ENCODE data around the gene LARP1. TPM values are rescaled to one million over a fixed set of nuclear protein-coding genes. Genes with fewer than 3 reads are reported as not detected.
A peak's percentile ranks its signal among the peaks of the same experiment; 100 is the strongest.
"Not testable (repeated sequence)": the region's sequence is repeated elsewhere in the genome, so short reads cannot be mapped to it uniquely, and the experiment has no call there.

Gene LARP1
- total RNA-seq, 4 donors from 2014 or later, result 79.7 to 128 (median 101) TPM

DNA sequence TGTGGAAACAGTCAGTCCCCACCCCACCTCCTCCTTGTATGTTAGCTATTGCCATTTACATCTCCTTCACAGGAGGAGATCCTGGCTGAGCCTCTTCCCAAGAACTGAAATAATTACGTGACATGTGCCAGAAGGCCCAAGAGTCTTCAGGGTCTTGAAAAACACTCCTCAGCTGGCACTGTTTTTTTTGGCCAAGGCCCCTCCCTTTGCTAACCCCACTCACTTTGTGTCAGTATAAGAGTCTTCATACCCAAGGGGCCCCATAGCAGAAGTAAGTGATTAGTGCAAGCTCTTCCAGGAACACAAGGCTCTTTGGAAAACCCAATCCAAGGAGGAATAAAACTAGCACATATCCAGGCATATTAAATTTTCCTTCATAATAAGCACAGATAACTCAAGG, 5.7 kb upstream of the LARP1 start:
- Histone ChIP-seq H3K36me3 (no peaks in the 10 kb centered on the region), H3K27ac (replicated peaks in 1 of 4) (no peak overlapping the region), H3K9me3 (no peaks in the 10 kb centered on the region), H3K4me1 (peaks cover 18 to 42% (median 40%) of the 10 kb centered on the region in 4 donors), H3K4me3 (no peak overlapping the region), H3K27me3 (no peaks in the 10 kb centered on the region)
- TF ChIP-seq POLR2A (IDR thresholded peaks at IDR 0.05; ENCODE audit: low read depth) (no peak), EP300 (IDR thresholded peaks at IDR 0.05) (no peak), POLR2AphosphoS5 (IDR thresholded peaks at IDR 0.05) (no peak)
- TF ChIP-seq, protein P1, sequence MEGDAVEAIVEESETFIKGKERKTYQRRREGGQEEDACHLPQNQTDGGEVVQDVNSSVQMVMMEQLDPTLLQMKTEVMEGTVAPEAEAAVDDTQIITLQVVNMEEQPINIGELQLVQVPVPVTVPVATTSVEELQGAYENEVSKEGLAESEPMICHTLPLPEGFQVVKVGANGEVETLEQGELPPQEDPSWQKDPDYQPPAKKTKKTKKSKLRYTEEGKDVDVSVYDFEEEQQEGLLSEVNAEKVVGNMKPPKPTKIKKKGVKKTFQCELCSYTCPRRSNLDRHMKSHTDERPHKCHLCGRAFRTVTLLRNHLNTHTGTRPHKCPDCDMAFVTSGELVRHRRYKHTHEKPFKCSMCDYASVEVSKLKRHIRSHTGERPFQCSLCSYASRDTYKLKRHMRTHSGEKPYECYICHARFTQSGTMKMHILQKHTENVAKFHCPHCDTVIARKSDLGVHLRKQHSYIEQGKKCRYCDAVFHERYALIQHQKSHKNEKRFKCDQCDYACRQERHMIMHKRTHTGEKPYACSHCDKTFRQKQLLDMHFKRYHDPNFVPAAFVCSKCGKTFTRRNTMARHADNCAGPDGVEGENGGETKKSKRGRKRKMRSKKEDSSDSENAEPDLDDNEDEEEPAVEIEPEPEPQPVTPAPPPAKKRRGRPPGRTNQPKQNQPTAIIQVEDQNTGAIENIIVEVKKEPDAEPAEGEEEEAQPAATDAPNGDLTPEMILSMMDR (IDR thresholded peaks at IDR 0.05), result no peak
- intact Hi-C loops (cut with DNase I), result no loop called here
- no peak for DNase-seq (ENCODE audit: extremely low spot score)
- 58% methylated on average over 1 of the region's 1 CpG for WGBS

DNA sequence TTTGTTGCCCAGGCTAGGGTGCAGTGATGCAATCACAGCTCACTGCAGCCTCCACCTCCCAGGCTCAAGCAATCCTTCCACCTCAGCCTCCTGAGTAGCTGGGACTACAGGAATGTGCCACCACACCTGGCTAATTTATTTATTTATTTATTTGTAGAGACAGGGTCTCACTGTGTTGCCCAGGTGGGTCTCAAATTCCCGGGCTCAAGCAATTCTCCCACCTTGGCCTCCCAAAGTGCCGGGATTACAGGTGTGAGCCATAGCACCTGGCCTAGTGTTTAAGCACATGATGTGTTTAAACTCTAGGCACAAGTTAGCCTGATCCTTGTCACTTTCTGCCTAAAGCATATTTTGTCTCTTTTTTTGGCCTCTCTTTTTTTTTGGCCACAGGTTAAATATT, 4.5 kb upstream of the LARP1 start:
- H3K4me3 ChIP-seq; intact Hi-C loops (cut with DNase I); H3K36me3 ChIP-seq; DNase-seq (ENCODE audit: extremely low spot score); H3K27me3 ChIP-seq; H3K27ac ChIP-seq (replicated peaks in 1 of 4); H3K9me3 ChIP-seq: not testable (repeated sequence)
- WGBS, result 88% methylated on average over 2 of the region's 2 CpGs
- H3K4me1 ChIP-seq, result peaks cover 20 to 44% (median 42%) of the 10 kb centered on the region in 4 donors

DNA sequence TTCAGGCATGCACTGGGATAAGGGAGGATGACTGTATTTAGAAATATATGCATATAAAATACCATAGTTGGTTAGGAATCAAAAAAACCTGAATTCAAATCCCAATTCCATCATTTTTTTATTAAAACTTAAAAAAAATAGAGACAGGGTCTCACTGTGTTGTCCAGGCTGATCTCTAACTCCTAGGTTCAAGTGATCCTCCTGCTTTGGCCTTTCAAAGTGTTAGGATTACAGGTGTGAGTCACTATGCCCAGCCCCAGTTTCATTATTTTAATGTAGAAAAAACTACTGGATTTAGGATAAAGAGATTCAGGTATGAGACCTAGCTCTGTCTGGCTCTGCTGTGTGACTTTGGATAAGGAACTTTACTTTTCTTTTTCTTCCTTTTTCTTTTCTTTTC, 3.3 kb upstream of the LARP1 start:
- TF ChIP-seq POLR2AphosphoS5 (IDR thresholded peaks at IDR 0.05) (no peak), EP300 (IDR thresholded peaks at IDR 0.05) (no peak), POLR2A (IDR thresholded peaks at IDR 0.05; ENCODE audit: low read depth) (no peak)
- TF ChIP-seq, protein P1 (IDR thresholded peaks at IDR 0.05), result no peak
- no peak for DNase-seq (ENCODE audit: extremely low spot score)
- intact Hi-C loops (cut with DNase I), result no loop called here
- Histone ChIP-seq H3K4me1 (peaks cover 20 to 44% (median 42%) of the 10 kb centered on the region in 4 donors), H3K36me3 (no peaks in the 10 kb centered on the region), H3K27me3 (no peaks in the 10 kb centered on the region), H3K27ac (replicated peaks in 1 of 4) (peak overlapping the region; percentile 98 to 100 (median 98)), H3K4me3 (no peak overlapping the region), H3K9me3 (no peaks in the 10 kb centered on the region)

DNA sequence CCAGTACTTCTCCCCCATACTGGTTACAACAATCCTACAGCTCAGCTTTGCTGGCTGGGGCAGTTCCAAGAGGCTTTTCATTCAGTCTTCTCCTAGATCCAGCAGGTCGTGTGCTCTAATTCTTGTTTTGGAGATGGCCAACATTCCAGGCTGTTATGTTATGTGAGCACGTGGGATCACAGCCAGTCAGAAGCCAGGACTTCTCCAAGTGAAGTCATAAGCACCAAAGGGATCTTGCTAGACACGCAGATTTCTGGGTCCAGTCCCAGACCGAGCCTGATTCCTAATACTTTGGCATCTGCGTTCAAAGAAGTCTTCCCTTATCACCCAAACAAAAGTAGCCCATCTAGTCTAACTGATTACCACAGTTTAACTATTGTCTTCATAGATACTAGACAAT, 1.4 kb upstream of the LARP1 start:
- WGBS, result 15% methylated on average over 5 of the region's 5 CpGs
- no peak for DNase-seq (ENCODE audit: extremely low spot score)
- TF ChIP-seq, protein P1 (IDR thresholded peaks at IDR 0.05), result no peak
- peak; percentile 36 for TF ChIP-seq POLR2A (IDR thresholded peaks at IDR 0.05; ENCODE audit: low read depth)
- peak; percentile 92 to 98 for TF ChIP-seq POLR2AphosphoS5 (IDR thresholded peaks at IDR 0.05)
- Histone ChIP-seq H3K4me3 (peak overlapping the region; percentile 98 to 100 (median 99)), H3K27ac (replicated peaks in 1 of 4) (peak overlapping the region; percentile 98 to 100 (median 98)), H3K36me3 (no peaks in the 10 kb centered on the region), H3K4me1 (peaks cover 30 to 51% (median 48%) of the 10 kb centered on the region in 4 donors), H3K9me3 (no peaks in the 10 kb centered on the region), H3K27me3 (no peaks in the 10 kb centered on the region)
- intact Hi-C loops (cut with DNase I), result no loop called here

DNA sequence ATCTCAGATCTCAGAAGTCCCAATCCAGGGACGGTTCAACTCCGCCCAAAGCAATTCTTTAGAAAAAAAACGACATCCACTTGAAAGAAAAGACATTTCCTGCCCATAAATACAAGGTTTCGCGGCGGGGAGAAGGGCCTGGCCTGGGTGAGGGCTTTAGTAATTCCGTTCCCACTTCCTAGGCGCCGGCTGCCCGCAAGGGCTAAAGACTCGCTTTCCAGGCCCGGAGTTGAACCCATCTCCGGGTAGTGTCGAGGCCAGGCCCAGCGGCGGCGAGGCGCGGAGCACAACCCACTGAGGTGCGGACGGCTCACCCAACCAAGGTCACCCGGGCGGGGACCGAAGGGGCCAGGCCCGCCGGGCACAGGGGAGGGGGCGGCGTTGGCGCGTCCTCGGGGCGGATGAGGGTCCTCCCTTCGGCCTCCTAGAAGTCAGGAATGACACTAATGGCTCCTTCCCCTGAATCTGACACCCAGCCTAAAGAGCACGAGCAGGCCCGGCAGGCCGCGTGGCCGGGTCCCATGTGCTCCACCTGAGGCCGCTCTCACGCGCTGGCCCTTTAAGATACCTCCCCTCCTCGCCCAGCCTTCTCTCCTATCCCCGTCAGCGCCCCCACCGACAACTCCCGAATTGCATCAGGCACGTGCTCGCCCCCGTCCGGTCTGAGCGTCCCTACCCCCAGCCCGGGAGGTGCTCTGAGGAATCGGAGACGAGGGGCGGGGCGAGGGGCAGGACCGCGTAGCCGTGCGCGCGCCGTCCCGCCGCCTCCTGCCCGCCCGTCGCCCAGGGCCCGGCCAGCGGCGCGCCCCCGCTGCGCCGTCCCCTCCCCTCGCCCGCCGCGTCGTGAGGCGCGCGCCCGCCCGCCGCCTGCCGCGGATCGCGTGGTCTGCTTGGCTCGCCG, 467 bp upstream of the LARP1 start:
- Histone ChIP-seq H3K4me1 (peaks cover 39 to 53% (median 50%) of the 10 kb centered on the region in 4 donors), H3K4me3 (peak overlapping the region; percentile 98 to 100 (median 99)), H3K36me3 (no peaks in the 10 kb centered on the region), H3K9me3 (no peaks in the 10 kb centered on the region), H3K27ac (replicated peaks in 1 of 4) (peak overlapping the region; percentile 98 to 100 (median 99)), H3K27me3 (no peaks in the 10 kb centered on the region)
- WGBS, result 4% methylated on average over 28 of the region's 92 CpGs
- intact Hi-C loops (cut with DNase I), result loop anchor here (5.0 kb wide), 3 partner anchors 43 to 103 kb away; partner anchors contain the start of gene CNOT8
- peak; percentile 99 for DNase-seq (ENCODE audit: extremely low spot score)
- TF ChIP-seq EP300 (IDR thresholded peaks at IDR 0.05) (no peak), POLR2AphosphoS5 (IDR thresholded peaks at IDR 0.05) (peak; percentile 92 to 95), POLR2A (IDR thresholded peaks at IDR 0.05; ENCODE audit: low read depth) (peak; percentile 78)
- TF ChIP-seq, protein P1 (IDR thresholded peaks at IDR 0.05), result peak in 2 of 3 experiments; percentile 33 to 41

Data from esophagus muscularis mucosa (tissue), 4 donors.